Smooth muscle cell (in vitro differentiated cells): ENCODE data around the gene CABP2. TPM values are rescaled to one million over a fixed set of nuclear protein-coding genes. Genes with fewer than 3 reads are reported as not detected.
"Not testable (repeated sequence)": the region's sequence is repeated elsewhere in the genome, so short reads cannot be mapped to it uniquely, and the experiment has no call there.

ENCODE experiments used
- DNase-seq: peaks from one replicate; lab custom pipeline; 2025; ENCODE audit not compliant: unreplicated experiment; lab: John Stamatoyannopoulos, UW
- H2AFZ ChIP-seq: fragments of 200-600 bp; sonication (generic); 2 replicates; pipeline ENCODE4 v1.6.0; 2016; ENCODE audit warnings: antibody characterized with exemption, low read depth, mild to moderate bottlenecking
- H3F3A ChIP-seq: fragments of 200-600 bp; sonication (generic); 2 replicates; pipeline ENCODE4 v1.6.0; 2017; ENCODE audit warnings: antibody characterized with exemption, low read depth
- H3K27ac ChIP-seq: fragments of 200-600 bp; sonication (generic); 2 replicates; pipeline ENCODE4 v1.5.1; 2016; ENCODE audit warnings: low read depth, mild to moderate bottlenecking
- H3K27me3 ChIP-seq: fragments of 200-600 bp; sonication (generic); 2 replicates; pipeline ENCODE4 v1.6.1; 2016; ENCODE audit warnings: low read depth, mild to moderate bottlenecking
- H3K36me3 ChIP-seq: fragments of 200-600 bp; sonication (generic); 2 replicates; pipeline ENCODE4 v1.5.1; 2016; ENCODE audit warnings: low read depth
- H3K4me1 ChIP-seq: fragments of 200-600 bp; sonication (generic); 2 replicates; pipeline ENCODE4 v1.5.1; 2016; ENCODE audit warnings: low read depth
- H3K4me2 ChIP-seq: fragments of 200-600 bp; sonication (generic); 2 replicates; pipeline ENCODE4 v1.6.0; 2016; ENCODE audit warnings: mild to moderate bottlenecking
- H3K4me3 ChIP-seq: fragments of 200-600 bp; sonication (generic); 2 replicates; pipeline ENCODE4 v1.5.1; 2016; ENCODE audit warnings: mild to moderate bottlenecking
- H3K79me2 ChIP-seq: fragments of 200-600 bp; sonication (generic); 2 replicates; pipeline ENCODE4 v1.6.0; 2016; ENCODE audit warnings: low read depth, mild to moderate bottlenecking
- H3K9ac ChIP-seq: fragments of 200-600 bp; sonication (generic); 2 replicates; pipeline ENCODE4 v1.6.0; 2016; ENCODE audit warnings: low read depth
- H3K9me3 ChIP-seq: fragments of 200-600 bp; sonication (generic); replicated peaks from 2 replicates; pipeline ENCODE4 v1.5.1; 2016; ENCODE audit warnings: low read depth
- H4K20me1 ChIP-seq: fragments of 200-600 bp; sonication (generic); 2 replicates; pipeline ENCODE4 v1.6.0; 2016; ENCODE audit warnings: low read depth
- WGBS: methylation state at CpG from one replicate; pipeline ENCODE4 v1.1.7; 2016; ENCODE audit warnings: low lambda C conversion rate; 5-methylcytosine and 5-hydroxymethylcytosine counted together
- polyA plus RNA-seq: library from polyadenylated mRNA; unstranded; fragments of >200 nt; fragmentation: Nextera tagmentation; extraction: Ambion mirVana; gene quantifications from 2 replicates; pipeline ENCODE4 v1.2.1, GENCODE V29; 2016
- total RNA-seq: library from RNA; depleted of rRNA; stranded (reverse); fragments of >200 nt; gene quantifications from 2 replicates; pipeline ENCODE4 v1.2.3, GENCODE V29; 2014
- TF ChIP-seq, protein P1 (sequence below): fragments of 200-600 bp; sonication (generic); IDR thresholded peaks from 2 replicates; pipeline ENCODE4 v1.5.1; 2017; ENCODE audit warnings: borderline replicate concordance, mild to moderate bottlenecking, antibody characterized with exemption; ENCODE audit not compliant: insufficient read depth, poor library complexity, severe bottlenecking

Gene CABP2
- total and polyA plus RNA-seq, 2 experiments from 2014 or later, result not detected

DNA sequence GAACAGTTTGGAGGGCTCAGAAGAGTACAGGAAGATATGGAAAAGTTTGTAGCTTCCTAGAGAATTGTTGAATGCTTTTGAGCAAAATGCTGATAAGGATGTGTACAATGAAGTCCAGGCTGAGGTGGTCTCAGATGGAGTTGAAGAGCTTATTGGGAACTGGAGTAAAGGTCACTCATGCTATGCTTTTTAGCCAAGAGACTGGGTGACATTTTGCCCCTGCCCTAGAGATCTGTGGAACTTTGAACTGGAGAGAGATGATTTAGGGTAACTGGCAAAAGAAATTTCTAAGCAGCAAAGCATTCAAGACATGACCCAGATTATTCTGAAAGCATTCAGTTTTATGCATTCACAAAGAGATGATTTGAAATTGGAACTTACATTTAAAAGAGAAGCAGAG lies 27.9 kb upstream of the CABP2 start:
- Histone ChIP-seq H3K9ac (no peak overlapping the region), H3K27ac (no peak overlapping the region), H3K4me3 (no peak overlapping the region), H3K4me1 (no peaks in the 10 kb centered on the region), H4K20me1 (no peaks in the 10 kb centered on the region), H3K9me3 (no peaks in the 10 kb centered on the region), H3K79me2 (no peaks in the 10 kb centered on the region), H3K4me2 (no peak overlapping the region), H2AFZ (no peak overlapping the region), H3K27me3 (no peaks in the 10 kb centered on the region), H3K36me3 (no peaks in the 10 kb centered on the region), H3F3A (no peaks in the 10 kb centered on the region)
- DNase-seq, result no peak
- TF ChIP-seq, protein P1, sequence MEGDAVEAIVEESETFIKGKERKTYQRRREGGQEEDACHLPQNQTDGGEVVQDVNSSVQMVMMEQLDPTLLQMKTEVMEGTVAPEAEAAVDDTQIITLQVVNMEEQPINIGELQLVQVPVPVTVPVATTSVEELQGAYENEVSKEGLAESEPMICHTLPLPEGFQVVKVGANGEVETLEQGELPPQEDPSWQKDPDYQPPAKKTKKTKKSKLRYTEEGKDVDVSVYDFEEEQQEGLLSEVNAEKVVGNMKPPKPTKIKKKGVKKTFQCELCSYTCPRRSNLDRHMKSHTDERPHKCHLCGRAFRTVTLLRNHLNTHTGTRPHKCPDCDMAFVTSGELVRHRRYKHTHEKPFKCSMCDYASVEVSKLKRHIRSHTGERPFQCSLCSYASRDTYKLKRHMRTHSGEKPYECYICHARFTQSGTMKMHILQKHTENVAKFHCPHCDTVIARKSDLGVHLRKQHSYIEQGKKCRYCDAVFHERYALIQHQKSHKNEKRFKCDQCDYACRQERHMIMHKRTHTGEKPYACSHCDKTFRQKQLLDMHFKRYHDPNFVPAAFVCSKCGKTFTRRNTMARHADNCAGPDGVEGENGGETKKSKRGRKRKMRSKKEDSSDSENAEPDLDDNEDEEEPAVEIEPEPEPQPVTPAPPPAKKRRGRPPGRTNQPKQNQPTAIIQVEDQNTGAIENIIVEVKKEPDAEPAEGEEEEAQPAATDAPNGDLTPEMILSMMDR, result no peak

DNA sequence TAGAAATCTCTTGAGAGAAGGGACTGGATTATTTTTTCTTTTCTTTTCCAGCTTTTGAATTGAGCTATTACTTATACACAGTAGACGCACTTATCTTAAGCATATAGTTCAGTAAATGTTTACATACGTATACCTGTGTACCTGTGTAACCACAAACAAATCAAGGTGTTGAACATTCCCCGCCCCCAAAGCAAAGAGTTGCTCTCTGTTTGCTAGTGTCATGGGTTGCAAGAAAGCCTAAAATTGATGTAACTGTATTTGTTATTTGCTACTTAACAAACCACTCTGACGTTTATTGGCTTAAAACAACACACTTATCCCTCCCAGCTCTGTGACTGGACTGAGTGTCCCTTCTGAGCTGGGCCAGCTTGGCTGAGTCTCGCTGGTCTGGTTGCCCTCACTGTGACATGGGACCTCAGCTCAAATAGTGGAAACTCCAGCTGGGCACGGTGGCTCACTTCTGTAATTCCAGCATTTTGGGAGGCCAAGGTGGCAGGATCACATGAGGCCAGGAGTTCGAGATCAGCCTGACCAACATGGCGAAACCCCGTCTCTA lies 25.4 kb upstream of the CABP2 start:
- no peak for DNase-seq
- H3K27me3 ChIP-seq, result no peaks in the 10 kb centered on the region
- H3K9me3 ChIP-seq, result no peaks in the 10 kb centered on the region
- H3K4me1 ChIP-seq, result no peaks in the 10 kb centered on the region
- 94% methylated on average over 9 of the region's 9 CpGs for WGBS
- no peak overlapping the region for H3K9ac ChIP-seq
- no peak overlapping the region for H2AFZ ChIP-seq
- TF ChIP-seq, protein P1, result no peak
- H3K4me2 ChIP-seq, result no peak overlapping the region
- no peaks in the 10 kb centered on the region for H3K36me3 ChIP-seq
- no peaks in the 10 kb centered on the region for H4K20me1 ChIP-seq
- no peaks in the 10 kb centered on the region for H3F3A ChIP-seq
- H3K27ac ChIP-seq, result no peak overlapping the region
- no peak overlapping the region for H3K4me3 ChIP-seq
- no peaks in the 10 kb centered on the region for H3K79me2 ChIP-seq

DNA sequence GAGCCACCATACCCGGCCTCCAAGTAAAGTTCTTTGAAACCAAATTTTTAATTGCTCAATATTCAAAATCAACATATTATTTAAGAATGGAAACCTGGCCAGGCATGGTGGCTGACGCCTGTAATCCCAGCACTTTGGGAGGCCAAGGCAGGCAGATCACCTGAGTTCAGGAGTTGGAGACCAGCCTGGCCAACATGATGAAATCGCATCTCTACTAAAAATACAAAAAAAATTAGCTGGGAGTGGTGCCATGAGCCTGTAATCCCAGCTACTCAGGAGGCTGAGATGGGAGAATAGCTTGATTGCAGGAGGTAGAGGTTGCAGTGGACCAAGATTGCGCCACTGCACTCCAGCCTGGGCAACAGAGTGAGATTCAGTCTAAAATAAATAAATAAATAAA lies 24.9 kb upstream of the CABP2 start:
- not testable (repeated sequence) for H4K20me1 ChIP-seq, H3K9me3 ChIP-seq, H3F3A ChIP-seq, DNase-seq, H3K4me2 ChIP-seq, H3K9ac ChIP-seq, H3K27me3 ChIP-seq, H3K4me3 ChIP-seq, H3K36me3 ChIP-seq, H3K27ac ChIP-seq, H3K79me2 ChIP-seq, H3K4me1 ChIP-seq, H2AFZ ChIP-seq
- 92% methylated on average over 4 of the region's 4 CpGs for whole genome bisulfite sequencing

DNA sequence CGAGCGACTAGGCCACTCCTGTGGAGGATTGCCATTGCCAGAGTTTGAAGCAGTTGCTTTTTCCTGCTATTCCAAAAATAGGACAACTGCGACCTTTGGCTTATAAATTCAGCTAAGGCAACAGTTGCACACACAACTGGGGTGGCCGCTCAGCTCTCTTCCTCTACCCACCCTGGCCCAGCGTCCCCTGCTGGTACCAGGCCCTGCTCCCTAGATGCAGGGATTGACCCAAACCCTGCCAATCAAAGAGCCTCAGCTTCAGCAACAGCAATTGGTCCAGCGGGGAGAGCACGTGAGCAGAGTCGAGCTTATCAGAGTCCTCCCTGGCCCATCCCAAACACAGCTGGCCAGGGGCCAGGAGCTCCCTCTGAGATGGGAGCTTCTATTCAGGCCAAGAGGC lies 22.0 kb upstream of the CABP2 start:
- Histone ChIP-seq H3K36me3 (no peaks in the 10 kb centered on the region), H3K27me3 (no peaks in the 10 kb centered on the region), H3K9ac (no peak overlapping the region), H3K4me3 (no peak overlapping the region), H3F3A (no peaks in the 10 kb centered on the region), H4K20me1 (no peaks in the 10 kb centered on the region), H3K79me2 (no peaks in the 10 kb centered on the region), H2AFZ (no peak overlapping the region), H3K27ac (no peak overlapping the region), H3K9me3 (no peaks in the 10 kb centered on the region), H3K4me1 (no peaks in the 10 kb centered on the region), H3K4me2 (no peak overlapping the region)
- no peak for DNase-seq
- TF ChIP-seq, protein P1, result no peak
- WGBS, result 83% methylated on average over 8 of the region's 8 CpGs
